H1 (cell line): Measurements from ENCODE around the gene ZNF221. TPM values are rescaled to one million over a fixed set of nuclear protein-coding genes. Genes with fewer than 3 reads are reported as not detected.

ENCODE experiments used
- RNF2 ChIP-seq: fragments of 200-900, 300-1000 bp; sonication (generic); IDR thresholded peaks from 2 replicates; pipeline ENCODE4 v1.7.1; 2016; ENCODE audit warnings: borderline replicate concordance, low read depth, mild to moderate bottlenecking, antibody characterized with exemption, low read length; ENCODE audit not compliant: poor library complexity, severe bottlenecking; ENCODE audit errors: missing control alignments
- TAF7 ChIP-seq: optimal IDR thresholded peaks from 2 replicates; pipeline ENCODE3; 2011; ENCODE audit warnings: low read depth, mild to moderate bottlenecking, inconsistent platforms, low read length, moderate library complexity, borderline replicate concordance
- polyA plus RNA-seq, 7 experiments: library from polyadenylated mRNA; depleted of rRNA in 3 of 7; stranded (reverse) in 5 of 7; unstranded in 2 of 7; fragments of >200 nt in 5 of 7; fragments of 200-250 nt in 2 of 7; gene quantifications; 1 replicate in 5 of 7; 2 replicates in 1 of 7; 4 replicates in 1 of 7; pipeline versions ENCODE4 v1.2.1 to v1.2.3, GENCODE V29; 2011 to 2013; ENCODE audit warnings: missing spikeins in 2 of 7, mixed read lengths in 2 of 7
- total RNA-seq: library from RNA; stranded (reverse); fragmentation: NEBNext Ultra II Directional; extraction: Animal tissue kit (Norgen Biotek cat#: 25700); gene quantifications from 2 replicates; pipeline ENCODE4 v1.2.1, GENCODE V29; 2021

ZNF221 gene
- total and polyA plus RNA-seq, 2 of the 8 experiments (the other 6 are each of a cell fraction or from before 2014, with no cell fraction given), result 0.50 to 8.4 TPM

DNA sequence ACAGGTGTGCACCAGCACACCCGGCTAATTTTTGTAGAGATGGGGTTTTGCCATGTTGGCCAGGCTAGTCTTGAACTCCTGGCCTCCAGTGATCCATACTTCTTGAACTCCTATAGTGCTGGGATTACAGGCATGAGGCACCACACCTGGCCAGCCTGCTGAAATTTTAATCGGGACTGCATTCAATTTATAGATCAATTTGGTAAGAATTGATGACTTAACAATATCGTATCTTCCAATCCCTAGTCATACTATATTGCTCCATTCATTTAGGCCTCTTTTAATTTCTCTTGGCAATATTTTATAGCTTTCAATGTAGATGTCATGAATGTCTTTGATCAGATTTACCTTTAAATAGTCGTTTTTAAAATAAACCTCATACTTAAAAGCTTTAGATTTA lies 10.3 kb upstream of the ZNF221 start (continued):
- TF ChIP-seq RNF2 (no peak), TAF7 (no peak)
- TF ChIP-seq, all 59 proteins: peak for 0
